Activated CD4-positive, CD25-positive, alpha-beta regulatory T cell treated with anti-CD3 and anti-CD28 coated beads, Interleukin-2, amount 50 U/mL, for 24 hours (primary cell): ENCODE results near the gene STT3B.
"Not testable (repeated sequence)": the region's sequence is repeated elsewhere in the genome, so short reads cannot be mapped to it uniquely, and the experiment has no call there.

Experiments
- ATAC-seq, 2 donors: fragments of 150-1000 bp; cut with Tn5 transposase; one replicate each; pipeline ENCODE4 v1.10.0; 2021; ENCODE audit warnings: mild to moderate bottlenecking in 1 of 2, moderate library complexity in 1 of 2

The STT3B gene

GRCh38 chr3:31532587-31533168 is at the start of gene STT3B:
Gene STT3B, plus strand, starts transcription at chr3:31532925. Its CDS starts 74 bp downstream, at chr3:31532999.
- peak; percentile 61 for ATAC-seq

DNA sequence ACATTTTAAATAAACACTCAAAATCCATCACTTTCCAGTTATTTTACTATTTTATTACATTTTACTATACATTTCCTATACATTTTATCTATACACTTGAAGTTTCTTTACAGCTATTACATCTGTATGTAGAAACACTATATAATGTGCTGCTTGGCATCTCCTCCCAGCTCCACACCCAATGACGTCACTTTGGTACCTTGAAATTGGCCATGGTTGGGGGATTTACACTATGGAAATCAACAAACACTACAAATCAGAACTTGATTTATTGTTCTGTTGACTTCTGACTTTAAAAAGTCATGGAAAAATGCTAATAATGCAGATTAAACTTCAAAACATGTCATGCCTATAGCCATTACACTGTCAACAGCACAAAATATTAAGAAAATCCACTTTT is 48.9 kb upstream of the STT3B start:
- ATAC-seq, result no peak

- ATAC-seq, result no peak
These were observed 47.5 kb upstream of the STT3B start for GRCh38 chr3:31485196-31485595.

DNA sequence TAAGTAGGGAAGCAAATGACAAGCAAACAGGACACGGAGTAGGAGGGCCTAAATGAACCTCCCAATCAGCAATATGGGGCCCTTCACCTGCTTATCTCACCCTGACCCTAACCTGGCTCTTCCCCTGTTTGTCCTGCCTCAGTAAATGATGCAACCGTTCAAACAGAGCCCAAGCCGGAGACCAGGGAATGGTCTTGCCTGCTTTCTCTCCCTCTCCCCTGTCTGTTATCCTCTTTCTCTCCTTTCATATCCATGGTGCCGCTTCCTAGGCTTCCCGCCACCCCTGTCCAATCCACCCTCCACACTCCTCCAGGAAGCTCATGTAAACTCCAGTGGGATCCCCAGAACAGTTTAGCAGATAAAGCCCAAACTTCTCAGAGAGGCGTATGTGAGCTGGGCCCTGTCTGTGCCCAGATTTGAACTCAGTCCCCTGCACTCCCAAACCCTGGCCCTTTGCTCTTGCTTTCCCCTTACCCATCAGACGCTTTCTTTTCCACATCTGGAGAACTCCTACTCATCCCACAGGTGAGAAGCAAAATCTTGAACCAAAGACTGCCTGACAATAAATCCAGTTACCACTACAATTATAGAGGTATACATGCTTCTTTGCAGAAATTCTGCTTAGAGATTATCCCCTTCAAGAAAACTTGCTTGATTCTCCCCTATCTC is 45.7 kb upstream of the STT3B start:
- no peak for ATAC-seq

GRCh38 chr3:31488475-31489017 is 44.2 kb upstream of the STT3B start:
- no peak for ATAC-seq

DNA sequence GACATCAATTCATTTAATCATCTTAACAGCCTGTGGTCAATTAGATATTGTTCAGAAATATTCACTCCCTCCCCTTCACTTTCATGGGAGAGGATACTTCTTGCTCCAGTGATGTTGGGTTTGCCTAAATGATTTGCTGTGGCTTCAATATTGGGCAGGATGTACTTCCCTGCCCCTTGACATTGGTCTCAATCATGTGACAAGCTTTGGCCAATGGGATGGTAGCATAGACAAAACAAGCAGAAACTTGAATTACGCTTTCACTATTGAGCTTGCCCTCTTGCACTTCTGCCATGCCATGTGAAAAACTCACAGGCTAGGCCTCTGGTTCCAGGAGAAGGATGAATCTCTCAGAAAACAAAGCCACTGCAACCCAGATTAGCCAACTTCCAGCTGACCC is 42.2 kb upstream of the STT3B start:
- ATAC-seq, result no peak

DNA sequence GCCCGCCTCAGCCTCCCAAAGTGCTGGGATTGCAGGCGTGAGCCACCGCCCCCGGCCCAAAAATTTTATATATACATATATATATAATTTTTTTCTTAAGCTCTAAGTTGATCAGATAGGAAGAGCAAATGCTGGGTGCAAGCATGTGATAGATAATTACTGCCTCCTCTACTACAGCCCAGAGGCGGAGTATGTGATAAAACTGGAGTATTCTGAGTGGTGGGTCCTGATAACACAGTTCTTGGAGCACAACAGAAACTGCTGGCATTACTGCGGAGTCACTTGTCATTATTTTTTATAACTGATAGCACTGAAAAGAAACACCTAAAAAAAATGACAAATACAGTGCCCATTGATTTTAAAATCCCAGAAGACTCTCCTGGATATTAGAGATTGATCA is 41.1 kb upstream of the STT3B start:
- no peak for ATAC-seq

DNA sequence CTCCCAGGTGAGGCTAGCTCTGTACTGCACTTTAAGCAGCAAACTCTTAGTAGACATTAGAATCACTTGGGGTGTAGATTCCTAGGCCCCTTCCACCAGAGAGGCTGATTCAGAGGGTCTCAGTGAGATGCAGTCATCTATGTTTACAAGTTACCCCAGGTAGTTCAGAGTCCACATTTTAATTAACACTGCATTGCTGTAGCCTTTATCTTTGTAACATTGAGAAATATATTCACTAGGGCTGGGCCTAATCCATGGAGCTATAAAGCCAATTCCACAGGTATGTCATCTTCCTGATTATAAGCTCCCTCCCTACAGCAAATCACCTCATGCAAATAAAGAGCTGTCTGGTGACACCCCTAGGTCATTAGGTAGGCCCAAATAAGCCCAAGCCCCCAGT is 39.6 kb upstream of the STT3B start:
- no peak for ATAC-seq

DNA sequence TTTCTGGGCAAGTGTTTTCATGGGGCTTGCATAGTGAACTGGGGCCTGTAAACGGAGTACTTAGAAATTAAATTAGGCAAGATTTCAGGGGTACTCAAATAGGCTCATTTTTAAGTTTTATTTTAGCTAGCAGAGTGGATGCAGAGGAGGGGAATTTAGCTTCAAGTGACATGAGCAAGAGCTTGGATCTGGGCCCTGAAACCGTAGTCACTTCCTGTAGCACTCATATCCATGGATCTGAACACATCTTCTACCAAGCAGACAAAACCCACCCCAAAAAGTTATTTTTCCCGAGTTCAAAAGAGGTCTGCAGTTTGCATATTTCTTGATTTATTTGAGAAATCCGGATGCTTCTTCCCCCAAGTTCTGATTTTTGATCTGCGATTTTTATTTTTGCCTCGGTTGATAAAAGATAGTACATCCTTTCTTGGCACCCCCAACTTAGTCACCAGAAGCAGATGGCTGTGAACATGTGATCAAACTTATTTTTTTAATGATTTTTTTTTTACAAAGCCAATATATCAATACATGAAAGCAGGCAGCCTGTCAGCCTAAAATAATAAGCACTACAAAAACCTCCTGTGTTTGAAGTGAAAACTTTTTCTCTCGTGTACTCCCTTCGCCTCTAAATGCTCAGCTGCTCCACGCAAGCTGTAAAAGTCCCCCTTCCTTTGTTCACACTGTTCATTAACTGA is 36.6 kb upstream of the STT3B start:
- ATAC-seq, result no peak

DNA sequence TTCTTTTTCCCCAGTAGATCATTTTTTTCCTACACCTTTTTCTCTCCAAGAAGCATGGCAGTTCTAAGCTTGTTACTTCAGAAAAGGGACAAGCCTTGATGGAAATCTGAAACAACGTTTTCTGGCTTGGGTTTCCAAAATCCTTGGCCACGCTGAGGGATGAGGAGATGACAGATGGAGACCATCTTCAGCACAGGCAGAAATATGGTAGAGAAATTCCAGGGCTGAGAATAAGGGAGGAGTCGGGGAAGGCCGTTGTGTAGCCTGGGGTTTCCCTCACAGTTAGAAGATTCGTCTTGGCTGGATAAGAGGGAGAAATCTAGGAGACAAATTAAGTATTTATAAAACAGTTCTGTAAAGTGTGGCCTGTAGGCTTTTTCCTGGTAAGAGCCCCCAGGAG is 33.9 kb upstream of the STT3B start:
- ATAC-seq, result no peak

DNA sequence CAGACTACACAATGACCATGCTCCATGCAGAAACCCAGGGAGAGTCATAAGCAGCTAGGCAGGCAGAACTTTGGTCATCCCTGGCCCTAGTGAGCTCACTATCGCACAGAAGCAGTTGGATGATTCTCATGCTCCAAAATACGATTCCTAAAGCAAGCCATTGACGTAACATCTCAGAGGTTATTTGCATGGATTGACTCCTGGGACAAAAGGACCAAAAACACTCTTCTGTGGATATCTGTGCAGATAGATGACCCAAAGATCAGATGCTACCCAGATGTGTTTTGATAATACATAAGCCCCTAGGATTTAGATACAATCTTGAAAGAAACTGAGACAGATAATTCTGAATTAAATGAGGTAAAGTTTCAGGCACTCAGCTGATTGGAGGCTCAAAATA is 33.4 kb upstream of the STT3B start:
- no peak for ATAC-seq

GRCh38 chr3:31502803-31503221 is 29.9 kb upstream of the STT3B start:
- no peak for ATAC-seq

GRCh38 chr3:31503456-31503855 is 29.3 kb upstream of the STT3B start:
- ATAC-seq, result no peak

- ATAC-seq, result no peak
These were observed 28.5 kb upstream of the STT3B start for GRCh38 chr3:31504230-31504629.

DNA sequence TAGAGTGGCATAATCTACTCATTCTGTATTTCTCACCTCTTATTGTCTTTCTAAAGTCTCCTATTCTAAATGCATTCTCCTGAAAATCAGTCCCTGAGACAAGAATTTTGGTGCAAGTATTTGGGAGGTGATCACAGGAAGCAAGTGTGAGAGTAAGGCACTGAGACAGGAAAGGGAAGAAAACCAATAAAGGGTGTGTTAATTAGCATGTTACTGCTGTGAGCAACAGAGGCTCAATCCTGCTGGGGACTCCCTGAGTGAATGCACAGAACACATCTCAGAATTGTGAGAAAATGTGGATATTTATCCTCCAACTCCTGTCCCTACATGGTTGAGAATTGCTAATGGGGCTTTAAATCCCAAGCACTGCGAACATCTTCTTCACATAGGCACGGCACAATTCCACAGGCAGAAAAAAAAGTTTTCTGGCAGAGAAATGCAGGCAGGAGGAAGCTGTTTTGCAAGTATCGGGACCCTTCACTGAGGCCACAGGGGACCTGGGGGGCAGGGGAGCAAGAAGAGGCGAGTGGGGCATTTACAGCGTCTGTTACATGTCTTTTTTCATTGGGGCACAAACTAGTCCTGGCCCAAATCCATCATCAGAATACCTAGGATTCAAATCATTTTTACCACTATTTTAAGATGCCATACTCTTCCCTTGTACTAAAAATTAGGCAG is 27.2 kb upstream of the STT3B start:
- no peak for ATAC-seq

DNA sequence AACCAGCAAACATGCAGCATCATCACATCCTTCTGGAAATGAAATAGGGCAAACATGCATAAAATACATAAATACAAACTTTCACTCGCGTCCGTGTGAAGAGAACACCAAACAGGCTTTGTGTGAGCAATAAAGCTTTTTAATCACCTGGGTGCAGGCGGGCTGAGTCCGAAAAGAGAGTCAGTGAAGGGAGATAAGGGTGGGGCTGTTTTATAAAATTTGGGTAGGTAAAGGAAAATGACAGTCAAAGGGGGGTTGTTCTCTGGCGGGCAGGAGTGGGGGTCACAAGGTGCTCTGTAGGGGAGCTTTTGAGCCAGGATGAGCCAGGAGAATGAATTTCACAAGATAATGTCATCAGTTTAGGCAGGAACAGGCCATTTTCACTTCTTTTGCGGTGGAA is 26.2 kb upstream of the STT3B start:
- not testable (repeated sequence) for ATAC-seq

DNA sequence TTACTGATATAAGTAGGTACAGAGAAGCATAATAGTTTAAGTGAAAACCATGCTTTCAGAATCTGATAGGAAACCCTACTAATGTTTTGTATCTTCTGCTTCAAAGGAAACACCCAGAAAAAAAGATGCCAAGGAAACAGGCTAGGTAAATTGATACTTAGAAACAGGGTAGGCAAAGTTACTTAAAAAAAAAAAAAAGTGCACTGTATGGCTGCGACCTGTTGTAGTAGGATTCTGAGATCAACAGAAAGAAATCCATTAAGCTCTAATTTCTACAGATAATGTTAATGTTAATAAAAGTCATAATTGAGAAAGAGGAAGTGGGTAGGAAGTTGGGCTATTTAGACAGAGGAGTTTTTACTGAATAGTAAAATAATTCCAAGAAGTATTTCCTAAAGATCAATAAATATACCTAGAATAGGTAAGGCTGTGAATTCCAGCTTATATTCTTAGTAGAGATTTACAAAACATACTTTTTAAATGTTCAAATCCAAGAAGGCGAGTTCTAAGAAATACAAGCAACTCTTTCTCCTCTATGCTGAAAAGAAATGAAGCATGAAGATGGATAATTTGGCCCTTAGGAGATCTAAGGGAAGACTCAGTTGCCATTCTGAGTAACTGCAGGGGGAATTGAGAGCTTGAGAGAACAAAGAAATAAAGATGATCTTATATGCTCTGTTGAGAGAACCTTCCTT is 24.1 kb upstream of the STT3B start:
- ATAC-seq, result peak; percentile 13 to 14

DNA sequence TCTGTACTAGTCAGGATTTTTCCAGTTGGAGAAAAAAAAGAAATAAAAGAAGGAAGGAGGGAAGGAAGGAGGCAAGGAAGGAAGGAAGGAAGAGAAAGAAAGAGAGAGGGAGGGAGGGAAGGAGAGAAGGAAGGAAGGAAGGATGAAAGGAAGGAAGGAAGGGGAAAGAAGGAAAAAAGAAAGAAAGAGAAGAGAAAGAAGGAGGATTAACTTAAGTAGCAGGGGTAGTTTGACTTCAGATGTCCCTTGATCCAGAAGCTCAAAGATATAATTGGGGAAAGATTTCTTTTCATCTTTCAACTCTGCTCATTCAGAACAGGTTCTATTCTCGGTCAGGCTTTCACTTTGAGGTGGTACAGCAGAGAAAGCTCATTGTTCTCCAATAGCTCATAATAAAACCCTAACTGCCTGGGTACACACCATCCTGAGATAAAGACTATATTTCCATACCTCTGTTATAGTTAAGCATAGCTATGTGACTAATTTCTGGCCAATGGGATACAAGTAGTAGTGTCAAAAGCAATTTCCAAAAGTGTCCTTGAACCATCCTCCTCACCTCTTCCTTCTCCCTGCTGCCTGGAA is 23.5 kb upstream of the STT3B start:
- ATAC-seq, result peak; percentile 38 to 58

- ATAC-seq, result no peak
These were observed 18.2 kb upstream of the STT3B start for GRCh38 chr3:31514570-31514969.

- ATAC-seq, result no peak
These were observed 17.0 kb upstream of the STT3B start for GRCh38 chr3:31515486-31516284.

- no peak for ATAC-seq
These were observed 16.0 kb upstream of the STT3B start for GRCh38 chr3:31516757-31517156.
